Measurements from ENCODE around the gene PCIF1.
"Not testable (repeated sequence)": the region's sequence is repeated elsewhere in the genome, so short reads cannot be mapped to it uniquely, and the experiment has no call there.

The PCIF1 gene

DNA sequence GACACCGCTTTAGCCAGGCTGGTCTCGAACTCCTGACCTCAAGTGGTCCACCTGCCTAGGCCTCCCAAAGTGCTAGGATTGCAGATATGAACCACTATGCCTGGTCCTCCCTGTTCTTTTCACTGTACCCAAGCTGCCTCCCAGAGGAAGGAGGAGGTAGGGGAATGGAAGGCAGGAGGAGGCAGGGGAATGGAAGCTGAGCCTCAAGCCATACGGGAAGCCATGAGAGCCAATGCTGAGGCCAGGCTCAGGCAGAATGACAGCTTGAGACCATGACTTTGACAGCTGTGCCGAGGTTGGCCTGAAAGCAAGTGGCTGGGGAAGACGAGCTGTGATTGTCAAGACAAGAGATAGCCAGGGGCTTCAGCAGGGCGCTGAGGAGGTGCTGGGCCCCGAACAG is 51.1 kb downstream of the PCIF1 start:
- in situ Hi-C loops (cut with HindIII; ENCODE audit: low sequenced_read_pairs) = no loop called here

DNA sequence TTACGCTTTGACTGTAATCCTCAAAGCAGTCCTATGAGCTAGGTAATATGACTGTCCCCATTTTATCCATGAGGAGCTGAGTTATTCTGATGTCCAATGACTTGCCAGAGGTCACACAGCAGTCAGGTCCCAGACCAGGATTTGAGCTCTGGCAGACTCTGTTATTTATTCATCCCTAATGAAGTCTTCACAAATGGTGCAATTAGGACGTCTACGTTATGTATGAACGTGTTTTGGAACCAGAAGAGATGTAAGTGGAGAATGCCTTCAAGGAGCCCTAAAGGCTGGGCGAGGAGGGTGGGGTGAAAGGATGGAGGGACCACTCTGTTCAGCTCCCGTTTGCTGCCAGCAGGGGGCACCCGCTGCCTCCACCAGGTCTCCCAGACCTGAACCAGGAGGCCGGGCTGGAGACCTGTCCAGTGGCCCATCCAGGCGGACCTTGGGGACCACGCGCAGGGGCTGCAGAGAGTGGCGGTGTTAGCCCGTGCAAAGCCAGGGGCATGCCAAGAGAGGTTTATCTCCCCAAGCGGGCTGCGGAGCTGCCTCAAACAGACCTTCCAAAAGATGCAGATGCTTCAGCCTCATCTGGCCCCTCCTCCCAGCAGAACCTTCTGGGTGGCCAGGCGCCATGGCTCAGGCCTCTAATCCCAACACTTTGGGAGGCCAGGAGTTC is 52.8 kb downstream of the PCIF1 start:
- in situ Hi-C loops (cut with HindIII; ENCODE audit: low sequenced_read_pairs) = no loop called here

DNA sequence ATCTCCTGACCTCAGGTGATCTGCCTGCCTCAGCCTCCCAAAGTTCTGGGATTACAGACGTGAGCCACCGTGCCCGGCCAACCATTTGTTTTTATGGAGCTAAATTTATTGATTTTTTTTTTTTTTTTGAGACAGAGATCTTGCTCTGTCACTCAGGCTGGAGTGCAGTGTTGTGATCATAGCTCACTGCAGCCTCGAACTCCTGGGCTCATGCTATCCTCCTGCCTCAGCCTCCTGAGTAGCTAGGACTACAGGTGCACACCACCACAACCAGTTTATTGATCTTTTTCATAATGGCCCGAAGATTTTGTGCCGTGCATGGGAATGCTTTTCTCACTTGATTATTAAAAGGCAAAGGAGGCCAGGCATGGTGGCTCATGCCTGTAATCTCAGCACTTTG is 54.3 kb downstream of the PCIF1 start:
- in situ Hi-C loops (cut with HindIII; ENCODE audit: low sequenced_read_pairs) = not testable (repeated sequence)

DNA sequence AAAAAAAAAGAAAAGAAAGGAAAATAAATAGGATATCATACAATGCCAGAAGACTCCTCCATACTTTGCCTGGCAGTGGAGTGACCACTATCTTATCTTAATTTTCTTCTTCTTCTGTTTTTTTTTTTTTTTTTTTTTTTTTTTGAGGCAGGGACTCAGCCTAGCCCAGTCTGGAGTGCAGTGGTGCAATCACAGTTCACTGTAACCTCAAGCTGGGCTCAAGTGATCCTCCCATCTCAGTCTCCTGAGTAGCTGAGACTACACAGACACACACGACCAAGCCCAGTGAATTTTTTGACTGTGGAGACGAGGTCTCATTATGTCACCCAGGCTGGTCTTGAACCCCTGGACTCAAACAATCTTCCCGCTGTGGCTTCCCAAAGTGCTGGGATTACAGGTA is 57.1 kb downstream of the PCIF1 start:
- in situ Hi-C loops (cut with HindIII; ENCODE audit: low sequenced_read_pairs) = no loop called here

DNA sequence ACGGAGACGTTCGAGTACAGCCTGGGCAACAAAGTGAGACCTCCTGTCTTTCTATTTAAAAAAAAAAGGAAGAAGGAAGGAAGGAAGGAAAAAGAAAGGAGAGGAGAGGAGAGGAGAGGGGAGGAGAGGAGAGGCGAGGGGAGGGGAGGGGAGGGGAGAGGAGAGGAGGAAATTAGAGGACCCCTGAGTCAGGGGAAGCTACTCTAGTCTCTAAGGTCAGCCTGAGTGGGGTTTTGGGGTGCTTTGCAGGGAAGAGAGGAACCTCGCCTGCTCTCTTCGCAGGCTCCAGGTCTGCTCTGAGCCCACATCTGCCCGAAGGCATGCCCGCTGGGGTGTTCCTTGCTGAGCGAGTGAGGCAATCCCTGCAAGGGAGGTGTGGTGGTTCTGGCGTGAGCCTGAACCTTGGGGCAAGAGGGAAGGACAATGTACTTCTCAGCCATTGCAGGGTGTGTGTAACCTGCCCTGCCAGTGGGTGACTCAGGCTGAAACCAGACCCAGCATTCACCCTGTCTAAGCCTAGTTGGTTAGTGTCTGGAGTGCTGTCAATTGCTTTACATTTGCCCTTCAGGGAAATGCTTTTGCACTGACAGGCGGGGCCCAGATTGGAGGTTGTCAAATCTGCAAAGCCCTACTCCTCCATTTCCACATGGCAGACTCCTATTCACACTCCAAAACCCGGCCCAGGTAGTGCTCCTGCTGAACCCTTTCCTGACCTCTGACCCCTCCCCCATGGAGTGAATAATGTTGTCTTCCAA is 58.9 kb downstream of the PCIF1 start:
- in situ Hi-C loops (cut with HindIII; ENCODE audit: low sequenced_read_pairs) = no loop called here

DNA sequence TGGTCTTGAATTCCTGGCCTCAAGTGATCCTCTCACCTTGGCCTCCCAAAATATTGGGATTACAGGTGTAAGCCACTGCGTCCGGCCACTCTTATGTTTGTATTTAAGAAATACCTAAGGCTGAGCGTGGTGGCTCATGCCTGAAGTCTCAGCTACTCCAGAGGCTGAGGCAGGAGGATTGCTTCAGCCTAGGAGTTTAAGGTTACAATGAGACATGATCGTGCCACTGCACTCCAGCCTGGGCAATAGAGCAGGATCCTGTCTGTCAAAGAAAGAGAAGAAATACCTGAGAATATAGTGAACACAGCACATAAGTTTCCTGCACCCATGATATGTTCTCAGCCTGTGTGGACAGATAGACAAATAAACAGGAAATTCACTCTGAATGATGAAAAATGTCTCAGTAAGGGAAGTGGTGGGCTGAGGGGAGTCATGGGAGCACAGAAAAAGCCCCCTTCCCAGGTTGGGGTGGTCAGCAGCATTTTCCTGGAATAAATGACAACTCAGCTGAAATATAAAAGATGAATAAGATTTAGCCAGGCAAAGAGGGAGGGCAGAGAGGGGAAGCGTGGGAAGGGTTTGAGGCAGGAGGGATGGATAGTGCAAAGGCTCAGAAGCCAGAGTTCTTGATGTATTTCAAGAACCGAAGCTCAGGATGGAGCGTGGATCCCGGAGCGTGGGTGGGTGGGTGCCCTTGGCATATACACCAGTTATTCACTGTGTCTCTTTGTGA is 60.4 kb downstream of the PCIF1 start:
- in situ Hi-C loops (cut with HindIII; ENCODE audit: low sequenced_read_pairs) = no loop called here

DNA sequence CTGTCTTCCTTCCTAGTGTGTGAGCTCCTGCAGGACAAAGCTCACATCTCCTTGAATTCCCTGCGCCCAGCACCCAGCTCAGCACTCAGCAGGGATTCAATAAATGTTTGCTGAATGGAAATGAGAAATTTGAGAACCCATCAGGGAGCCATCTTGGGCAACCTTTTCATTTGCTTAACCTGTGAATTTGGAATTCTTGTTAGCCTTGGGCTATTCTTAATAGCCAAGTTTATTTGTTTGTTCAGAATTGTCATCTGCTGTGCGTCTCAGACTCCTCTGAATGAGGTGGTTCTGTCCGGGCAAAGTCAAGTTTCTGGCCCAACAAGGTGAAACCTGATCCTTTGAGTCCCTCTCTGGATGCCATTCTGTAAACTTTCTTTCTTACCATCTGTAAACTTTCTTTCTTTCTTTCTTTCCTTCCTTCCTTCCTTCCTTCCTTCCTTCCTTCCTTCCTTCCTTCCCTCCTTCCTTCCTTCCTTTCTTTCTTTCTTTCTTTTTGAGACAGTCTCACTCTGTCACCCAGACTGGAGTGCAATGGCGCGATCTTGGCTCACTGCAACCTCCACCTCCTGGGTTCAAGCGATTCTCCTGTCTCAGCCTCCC is 61.1 kb downstream of the PCIF1 start:
- in situ Hi-C loops (cut with HindIII; ENCODE audit: low sequenced_read_pairs) = not testable (repeated sequence)

DNA sequence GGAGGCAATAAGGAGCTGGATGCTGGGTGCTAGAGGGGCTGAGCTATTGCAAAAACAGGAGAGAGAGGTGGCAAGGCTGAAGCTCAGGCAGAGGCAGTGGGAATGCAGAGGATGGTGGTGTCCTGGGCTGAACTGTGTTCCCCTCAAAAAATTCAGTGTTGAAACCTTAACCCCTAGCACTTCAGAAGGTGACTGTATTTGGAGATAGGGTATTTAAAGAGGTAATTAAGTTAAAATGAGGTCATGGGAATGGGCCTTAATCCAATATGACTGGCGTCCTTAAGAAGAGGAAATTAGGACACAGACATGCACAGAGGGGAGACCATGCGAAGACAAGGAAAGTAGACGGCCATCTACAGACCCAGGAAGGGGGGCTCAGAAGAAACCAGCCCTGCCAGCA is 62.7 kb downstream of the PCIF1 start:
- in situ Hi-C loops (cut with HindIII; ENCODE audit: low sequenced_read_pairs) = no loop called here
